H9 (cell line): ENCODE data around the gene ST7L. TPM values are rescaled to one million over a fixed set of nuclear protein-coding genes. Genes with fewer than 3 reads are reported as not detected.

Experiments
- DNase-seq: peaks from one replicate; pipeline ENCODE4 v3.0.0-alpha.2; 2017
- H2AFZ ChIP-seq: one replicate; pipeline ENCODE4 v1.6.1; 2013; ENCODE audit warnings: mild to moderate bottlenecking, low read length, control low read depth, moderate library complexity
- H2AK5ac ChIP-seq: 2 replicates; pipeline ENCODE4 v1.6.1; 2013; ENCODE audit warnings: low read length, control low read depth, mixed read lengths; ENCODE audit not compliant: insufficient read length
- H2BK120ac ChIP-seq: one replicate; pipeline ENCODE4 v1.6.1; 2013; ENCODE audit warnings: low read depth, mild to moderate bottlenecking, low read length, control low read depth, inconsistent platforms; ENCODE audit not compliant: poor library complexity, severe bottlenecking
- H2BK12ac ChIP-seq: 2 replicates; pipeline ENCODE4 v1.6.1; 2013; ENCODE audit warnings: low read length, control low read depth, mixed read lengths, low read depth; ENCODE audit not compliant: insufficient read length
- H2BK15ac ChIP-seq: 2 replicates; pipeline ENCODE4 v1.6.1; 2013; ENCODE audit warnings: low read depth, low read length, control low read depth
- H2BK20ac ChIP-seq: one replicate; pipeline ENCODE4 v1.6.1; 2013; ENCODE audit warnings: low read depth, mild to moderate bottlenecking, low read length, control low read depth, inconsistent platforms; ENCODE audit not compliant: poor library complexity, severe bottlenecking
- H2BK5ac ChIP-seq: 2 replicates; pipeline ENCODE4 v1.6.1; 2013; ENCODE audit warnings: low read length, control low read depth, mixed read lengths; ENCODE audit not compliant: insufficient read length
- H3K14ac ChIP-seq: 2 replicates; pipeline ENCODE4 v1.6.1; 2013; ENCODE audit warnings: low read length, control low read depth; ENCODE audit not compliant: insufficient read depth
- H3K18ac ChIP-seq: 2 replicates; pipeline ENCODE4 v1.6.1; 2013; ENCODE audit warnings: low read depth, mild to moderate bottlenecking, mixed read lengths, low read length, control low read depth; ENCODE audit not compliant: insufficient read length
- H3K23ac ChIP-seq: 2 replicates; pipeline ENCODE4 v1.6.1; 2013; ENCODE audit warnings: low read length, control low read depth, mixed read lengths, low read depth; ENCODE audit not compliant: insufficient read length
- H3K23me2 ChIP-seq: 2 replicates; pipeline ENCODE4 v1.6.1; 2013; ENCODE audit warnings: low read depth, mild to moderate bottlenecking, mixed read lengths, low read length, control low read depth; ENCODE audit not compliant: insufficient read length, poor library complexity, severe bottlenecking
- H3K27ac ChIP-seq: 2 replicates; pipeline ENCODE4 v1.5.1; 2013; ENCODE audit warnings: low read length, control low read depth, mixed read lengths, low read depth; ENCODE audit not compliant: insufficient read length
- H3K27me3 ChIP-seq: 2 replicates; pipeline ENCODE4 v1.6.1; 2013; ENCODE audit warnings: low read length, control low read depth, inconsistent platforms; ENCODE audit not compliant: insufficient read depth
- H3K4ac ChIP-seq: 2 replicates; pipeline ENCODE4 v1.6.1; 2013; ENCODE audit warnings: low read depth, mild to moderate bottlenecking, control low read depth, inconsistent platforms, low read length, moderate library complexity
- H3K4me1 ChIP-seq: 2 replicates; pipeline ENCODE4 v1.6.1; 2013; ENCODE audit warnings: low read length, control low read depth, inconsistent platforms; ENCODE audit not compliant: insufficient read depth
- H3K4me2 ChIP-seq: 2 replicates; pipeline ENCODE4 v1.6.1; 2013; ENCODE audit warnings: low read length, control low read depth, mixed read lengths; ENCODE audit not compliant: insufficient read length, insufficient read depth
- H3K56ac ChIP-seq: 2 replicates; pipeline ENCODE4 v1.6.1; 2013; ENCODE audit warnings: low read depth, mild to moderate bottlenecking, mixed read lengths, low read length, control low read depth; ENCODE audit not compliant: insufficient read length
- H3K79me1 ChIP-seq: 2 replicates; pipeline ENCODE4 v1.6.1; 2013; ENCODE audit warnings: low read depth, mild to moderate bottlenecking, moderate library complexity, low read length, control low read depth, inconsistent platforms; ENCODE audit not compliant: insufficient read depth, poor library complexity, severe bottlenecking
- H3K79me2 ChIP-seq: 2 replicates; pipeline ENCODE4 v1.6.1; 2013; ENCODE audit warnings: low read length, control low read depth, inconsistent platforms; ENCODE audit not compliant: insufficient read depth
- H3K9ac ChIP-seq: 2 replicates; pipeline ENCODE4 v1.6.1; 2013; ENCODE audit warnings: low read length, control low read depth, mixed read lengths; ENCODE audit not compliant: insufficient read length; ENCODE audit errors: extremely low read depth
- H3K9me3 ChIP-seq: one replicate; pipeline ENCODE4 v1.6.1; 2013; ENCODE audit warnings: low read depth, low read length, inconsistent platforms; ENCODE audit not compliant: control insufficient read depth
- H3T11ph ChIP-seq: one replicate; pipeline ENCODE4 v1.6.1; 2013; ENCODE audit warnings: mild to moderate bottlenecking, low read length, control low read depth, inconsistent platforms
- H4K20me1 ChIP-seq: one replicate; pipeline ENCODE4 v1.6.1; 2013; ENCODE audit not compliant: control insufficient read depth, insufficient read length, insufficient read depth
- H4K5ac ChIP-seq: 2 replicates; pipeline ENCODE4 v1.6.1; 2013; ENCODE audit warnings: low read depth, mild to moderate bottlenecking, mixed read lengths, low read length, control low read depth; ENCODE audit not compliant: insufficient read length
- H4K8ac ChIP-seq: replicated peaks from 2 replicates; pipeline ENCODE4 v1.6.1; 2013; ENCODE audit warnings: low read length, control low read depth, mixed read lengths, low read depth; ENCODE audit not compliant: insufficient read length
- H4K91ac ChIP-seq: 2 replicates; pipeline ENCODE4 v1.6.1; 2013; ENCODE audit warnings: low read depth, mild to moderate bottlenecking, moderate library complexity, mixed read lengths, low read length, control low read depth; ENCODE audit not compliant: insufficient read length
- H3K27ac Mint-ChIP-seq, 3 experiments: 2 replicates in 2 of 3; 3 replicates in 1 of 3; pipeline ENCODE4 v1.8.0; 2020 to 2021; ENCODE audit warnings: mixed read lengths in 3 of 3, mild to moderate bottlenecking in 1 of 3, moderate library complexity in 1 of 3
- H3K27me3 Mint-ChIP-seq: 2 replicates; pipeline ENCODE4 v1.8.0; 2021; ENCODE audit warnings: low read depth, mild to moderate bottlenecking, moderate library complexity, mixed read lengths
- H3K36me3 Mint-ChIP-seq, 3 experiments: 2 replicates in 2 of 3; 3 replicates in 1 of 3; pipeline ENCODE4 v1.8.0; 2020 to 2021; ENCODE audit warnings: low read depth in 3 of 3, mixed read lengths in 3 of 3; ENCODE audit not compliant: insufficient read depth in 1 of 3
- H3K4me1 Mint-ChIP-seq, 2 experiments: 2 replicates each; pipeline ENCODE4 v1.8.0; 2020; ENCODE audit warnings: mixed read lengths in 2 of 2
- H3K4me3 Mint-ChIP-seq, 2 experiments: 2 replicates in 1 of 2; 3 replicates in 1 of 2; pipeline ENCODE4 v1.8.0; 2020 to 2021; ENCODE audit warnings: mild to moderate bottlenecking in 2 of 2, mixed read lengths in 2 of 2, moderate library complexity in 1 of 2
- H3K9me3 Mint-ChIP-seq, 2 experiments: 2 replicates in 1 of 2; 3 replicates in 1 of 2; pipeline ENCODE4 v1.8.0; 2020; ENCODE audit warnings: mild to moderate bottlenecking in 2 of 2, mixed read lengths in 2 of 2, moderate library complexity in 1 of 2
- WGBS: extraction: QIAGEN DNeasy Blood & Tissue Kit; methylation state at CpG from one replicate; pipeline ENCODE4 v1.1.7; 2013; ENCODE audit warnings: missing lambda C conversion rate, low lambda C conversion rate, mixed read lengths; ENCODE audit not compliant: insufficient read length; ENCODE audit errors: extremely low coverage; 5-methylcytosine and 5-hydroxymethylcytosine counted together
- total RNA-seq: library from RNA; stranded (reverse); gene quantifications from 2 replicates; pipeline ENCODE4 v1.2.1, GENCODE V29; 2021
- TF ChIP-seq, protein P1 (sequence below): fragments of 200-600 bp; sonication (generic); conservative IDR thresholded peaks from 3 replicates; pipeline ENCODE4 v1.8.0; 2021; ENCODE audit warnings: antibody characterized with exemption, mild to moderate bottlenecking

ST7L gene
- total RNA-seq, 1 experiment from 2014 or later: 16.0 TPM

- Histone ChIP-seq H3K4ac (no peak overlapping the region), H2BK120ac (no peak overlapping the region), H3K4me1 (no peaks in the 10 kb centered on the region), H4K8ac (no peak overlapping the region), H2AK5ac (no peak overlapping the region), H3K4me2 (no peak overlapping the region), H3K27me3 (no peaks in the 10 kb centered on the region), H2BK20ac (no peak overlapping the region), H4K91ac (no peak overlapping the region), H3K14ac (no peak overlapping the region), H3K23me2 (no peaks in the 10 kb centered on the region), H2BK15ac (no peak overlapping the region), H4K5ac (no peak overlapping the region), H3K9me3 (no peaks in the 10 kb centered on the region), H3K18ac (no peak overlapping the region), H3T11ph (no peak overlapping the region), H3K27ac (no peak overlapping the region), H3K79me1 (no peaks in the 10 kb centered on the region), H4K20me1 (no peaks in the 10 kb centered on the region), H3K9ac (no peak overlapping the region), H2AFZ (no peak overlapping the region), H3K23ac (no peak overlapping the region), H3K79me2 (no peaks in the 10 kb centered on the region), H2BK5ac (no peak overlapping the region), H3K56ac (no peak overlapping the region), H2BK12ac (no peak overlapping the region)
- Mint-ChIP-seq H3K9me3 (no peaks in the 10 kb centered on the region), H3K27me3 (no peaks in the 10 kb centered on the region), H3K4me1 (no peaks in the 10 kb centered on the region), H3K36me3 (peaks cover 0 to 4% (median 1%) of the 10 kb centered on the region in 3 experiments; a peak in 1 of 7 replicates), H3K4me3 (no peak overlapping the region), H3K27ac (no peak overlapping the region)
- no CpG with 5 or more reads among the region's 2 CpGs for WGBS
- TF ChIP-seq, protein P1, sequence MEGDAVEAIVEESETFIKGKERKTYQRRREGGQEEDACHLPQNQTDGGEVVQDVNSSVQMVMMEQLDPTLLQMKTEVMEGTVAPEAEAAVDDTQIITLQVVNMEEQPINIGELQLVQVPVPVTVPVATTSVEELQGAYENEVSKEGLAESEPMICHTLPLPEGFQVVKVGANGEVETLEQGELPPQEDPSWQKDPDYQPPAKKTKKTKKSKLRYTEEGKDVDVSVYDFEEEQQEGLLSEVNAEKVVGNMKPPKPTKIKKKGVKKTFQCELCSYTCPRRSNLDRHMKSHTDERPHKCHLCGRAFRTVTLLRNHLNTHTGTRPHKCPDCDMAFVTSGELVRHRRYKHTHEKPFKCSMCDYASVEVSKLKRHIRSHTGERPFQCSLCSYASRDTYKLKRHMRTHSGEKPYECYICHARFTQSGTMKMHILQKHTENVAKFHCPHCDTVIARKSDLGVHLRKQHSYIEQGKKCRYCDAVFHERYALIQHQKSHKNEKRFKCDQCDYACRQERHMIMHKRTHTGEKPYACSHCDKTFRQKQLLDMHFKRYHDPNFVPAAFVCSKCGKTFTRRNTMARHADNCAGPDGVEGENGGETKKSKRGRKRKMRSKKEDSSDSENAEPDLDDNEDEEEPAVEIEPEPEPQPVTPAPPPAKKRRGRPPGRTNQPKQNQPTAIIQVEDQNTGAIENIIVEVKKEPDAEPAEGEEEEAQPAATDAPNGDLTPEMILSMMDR: no peak
- DNase-seq: no peak
These were observed 82.4 kb downstream of the ST7L start for GRCh38 chr1:112536561-112536960.
